Nephron (organoid): ENCODE results near the gene G6PD.
"Not testable (repeated sequence)": the region's sequence is repeated elsewhere in the genome, so short reads cannot be mapped to it uniquely, and the experiment has no call there.

Experiments used
- H3K27ac Mint-ChIP-seq, 3 experiments: 2 replicates each; pipeline ENCODE4 v1.8.0; 2020; ENCODE audit warnings: mixed read lengths in 3 of 3, mild to moderate bottlenecking in 2 of 3, moderate library complexity in 1 of 3
- H3K27me3 Mint-ChIP-seq: 2 replicates; pipeline ENCODE4 v1.8.0; 2021; ENCODE audit warnings: low read depth, mild to moderate bottlenecking, moderate library complexity, mixed read lengths
- H3K36me3 Mint-ChIP-seq: 2 replicates; pipeline ENCODE4 v1.8.0; 2020; ENCODE audit warnings: low read depth, mixed read lengths
- H3K4me1 Mint-ChIP-seq: 2 replicates; pipeline ENCODE4 v1.8.0; 2020; ENCODE audit warnings: mixed read lengths
- H3K4me3 Mint-ChIP-seq, 3 experiments: 2 replicates each; pipeline ENCODE4 v1.8.0; 2020; ENCODE audit warnings: mild to moderate bottlenecking in 3 of 3, mixed read lengths in 3 of 3, moderate library complexity in 2 of 3
- H3K9me3 Mint-ChIP-seq: 2 replicates; pipeline ENCODE4 v1.8.0; 2020; ENCODE audit warnings: mixed read lengths
- CTCF ChIP-seq, 3 experiments: fragments of 200-600 bp; sonication (generic); IDR thresholded peaks; one replicate each; pipeline ENCODE4 v1.5.0; 2021; ENCODE audit warnings: antibody characterized with exemption in 3 of 3; ENCODE audit not compliant: unreplicated experiment in 3 of 3

The G6PD gene

GRCh38 chrX:154546354-154547244 lies at the start of gene G6PD:
Gene G6PD, minus strand, starts transcription at chrX:154546846. Its CDS starts 691 bp downstream, at chrX:154546155.
- H3K27me3 Mint-ChIP-seq, result no peaks in the 10 kb centered on the region
- TF ChIP-seq CTCF (IDR thresholded peaks at IDR 0.05; ENCODE audit: unreplicated experiment in 3 of 3), result no peak
- H3K9me3 Mint-ChIP-seq, result peaks cover 24% of the 10 kb centered on the region
- peaks cover 26% of the 10 kb centered on the region for H3K36me3 Mint-ChIP-seq
- peak within 1 kb of the TSS; percentile 67 to 87 (median 78) for H3K27ac Mint-ChIP-seq
- peaks cover 22% of the 10 kb centered on the region for H3K4me1 Mint-ChIP-seq
- peak within 1 kb of the TSS; percentile 84 to 94 (median 92) for H3K4me3 Mint-ChIP-seq

- no peaks in the 10 kb centered on the region for H3K36me3 Mint-ChIP-seq
- H3K4me3 Mint-ChIP-seq, result no peak overlapping the region
- H3K27me3 Mint-ChIP-seq, result no peaks in the 10 kb centered on the region
- no peaks in the 10 kb centered on the region for H3K4me1 Mint-ChIP-seq
- no peak for TF ChIP-seq CTCF (IDR thresholded peaks at IDR 0.05; ENCODE audit: unreplicated experiment in 3 of 3)
- peaks cover 39% of the 10 kb centered on the region for H3K9me3 Mint-ChIP-seq
- H3K27ac Mint-ChIP-seq, result no peak overlapping the region
These were observed 49.1 kb upstream of the G6PD start for GRCh38 chrX:154595559-154596249.

GRCh38 chrX:154594491-154594890 lies 47.8 kb upstream of the G6PD start:
- TF ChIP-seq CTCF (IDR thresholded peaks at IDR 0.05; ENCODE audit: unreplicated experiment in 3 of 3), result no peak
- Mint-ChIP-seq H3K4me3 (no peak overlapping the region), H3K4me1 (no peaks in the 10 kb centered on the region), H3K9me3 (peaks cover 35% of the 10 kb centered on the region), H3K36me3 (no peaks in the 10 kb centered on the region), H3K27me3 (no peaks in the 10 kb centered on the region), H3K27ac (no peak overlapping the region)

GRCh38 chrX:154593201-154593600 lies 46.6 kb upstream of the G6PD start:
- H3K9me3 Mint-ChIP-seq, result peaks cover 28% of the 10 kb centered on the region
- no peak overlapping the region for H3K4me3 Mint-ChIP-seq
- no peak for TF ChIP-seq CTCF (IDR thresholded peaks at IDR 0.05; ENCODE audit: unreplicated experiment in 3 of 3)
- no peaks in the 10 kb centered on the region for H3K36me3 Mint-ChIP-seq
- H3K27me3 Mint-ChIP-seq, result no peaks in the 10 kb centered on the region
- H3K4me1 Mint-ChIP-seq, result no peaks in the 10 kb centered on the region
- no peak overlapping the region for H3K27ac Mint-ChIP-seq

- TF ChIP-seq CTCF (IDR thresholded peaks at IDR 0.05; ENCODE audit: unreplicated experiment in 3 of 3), result no peak
- H3K4me1 Mint-ChIP-seq, result no peaks in the 10 kb centered on the region
- no peak overlapping the region for H3K4me3 Mint-ChIP-seq
- H3K27ac Mint-ChIP-seq, result no peak overlapping the region
- H3K36me3 Mint-ChIP-seq, result no peaks in the 10 kb centered on the region
- H3K27me3 Mint-ChIP-seq, result no peaks in the 10 kb centered on the region
- H3K9me3 Mint-ChIP-seq, result peaks cover 22% of the 10 kb centered on the region
These were observed 45.9 kb upstream of the G6PD start for GRCh38 chrX:154592505-154592904.

GRCh38 chrX:154590415-154590814 lies 43.8 kb upstream of the G6PD start:
- not testable (repeated sequence) for H3K36me3 Mint-ChIP-seq, H3K27me3 Mint-ChIP-seq, H3K4me1 Mint-ChIP-seq, H3K27ac Mint-ChIP-seq, H3K4me3 Mint-ChIP-seq
- peaks cover 16% of the 10 kb centered on the region for H3K9me3 Mint-ChIP-seq

GRCh38 chrX:154584585-154585183 lies 38.0 kb upstream of the G6PD start, which contains the start of gene CTAG1A:
Gene CTAG1A, plus strand, starts transcription at chrX:154585133. Its CDS starts 74 bp downstream, at chrX:154585207.
- H3K36me3 Mint-ChIP-seq, H3K27ac Mint-ChIP-seq, H3K4me3 Mint-ChIP-seq, H3K4me1 Mint-ChIP-seq, H3K27me3 Mint-ChIP-seq, H3K9me3 Mint-ChIP-seq: not testable (repeated sequence)

- H3K4me3 Mint-ChIP-seq, H3K4me1 Mint-ChIP-seq, H3K36me3 Mint-ChIP-seq, H3K27ac Mint-ChIP-seq, H3K9me3 Mint-ChIP-seq, H3K27me3 Mint-ChIP-seq: not testable (repeated sequence)
These were observed 36.3 kb upstream of the G6PD start for GRCh38 chrX:154582994-154583393.

GRCh38 chrX:154575076-154575475 lies 28.4 kb upstream of the G6PD start:
- not testable (repeated sequence) for H3K4me3 Mint-ChIP-seq, H3K27ac Mint-ChIP-seq, H3K27me3 Mint-ChIP-seq, H3K36me3 Mint-ChIP-seq, H3K9me3 Mint-ChIP-seq, H3K4me1 Mint-ChIP-seq
